Natural killer cell (primary cell): ENCODE data around the gene NRIP1. TPM values are rescaled to one million over a fixed set of nuclear protein-coding genes. Genes with fewer than 3 reads are reported as not detected.

Source experiments
- ATAC-seq, 3 donors: fragments of 150-1000 bp in 2 of 3; fragments of 200-7000 bp in 1 of 3; cut with Tn5 transposase; 1 replicate in 1 of 3; 2 replicates in 2 of 3; pipeline ENCODE4 v1.10.0; 2021; ENCODE audit warnings: mild to moderate bottlenecking in 2 of 3, moderate library complexity in 2 of 3
- DNase-seq, 2 donors: peaks; one replicate each; pipeline versions ENCODE4 v3.0.0 to v3.0.0-alpha.2; 2013 to 2021; ENCODE audit warnings: mixed read lengths in 1 of 2
- H3K27ac ChIP-seq: one replicate; pipeline ENCODE4 v1.5.1; 2013; ENCODE audit warnings: mild to moderate bottlenecking, low read length
- H3K27me3 ChIP-seq: one replicate; pipeline ENCODE4 v1.6.1; 2013; ENCODE audit warnings: low read length; ENCODE audit not compliant: control insufficient read depth, insufficient read depth
- H3K36me3 ChIP-seq: one replicate; pipeline ENCODE4 v1.6.1; 2013; ENCODE audit warnings: low read length; ENCODE audit not compliant: control insufficient read depth, insufficient read depth
- H3K4me1 ChIP-seq: one replicate; pipeline ENCODE4 v1.6.1; 2013; ENCODE audit warnings: low read length; ENCODE audit not compliant: control insufficient read depth, insufficient read depth
- H3K4me3 ChIP-seq: one replicate; pipeline ENCODE4 v1.5.1; 2013; ENCODE audit warnings: low read length
- H3K9me3 ChIP-seq: one replicate; pipeline ENCODE4 v1.6.1; 2013; ENCODE audit warnings: low read length; ENCODE audit not compliant: control insufficient read depth, insufficient read depth
- H3K27ac Mint-ChIP-seq, 2 donors: one replicate each; pipeline ENCODE4 v1.8.0; 2022; ENCODE audit warnings: mild to moderate bottlenecking in 2 of 2, mixed read lengths in 2 of 2, moderate library complexity in 1 of 2
- H3K27me3 Mint-ChIP-seq, 2 donors: one replicate each; pipeline ENCODE4 v1.8.0; 2022; ENCODE audit warnings: low read depth in 2 of 2, mixed read lengths in 2 of 2
- H3K36me3 Mint-ChIP-seq: one replicate; pipeline ENCODE4 v1.8.0; 2022; ENCODE audit warnings: mixed read lengths
- H3K4me1 Mint-ChIP-seq, 2 donors: one replicate each; pipeline ENCODE4 v1.8.0; 2022; ENCODE audit warnings: mixed read lengths in 2 of 2
- H3K4me3 Mint-ChIP-seq: one replicate; pipeline ENCODE4 v1.8.0; 2022; ENCODE audit warnings: mild to moderate bottlenecking, moderate library complexity, mixed read lengths
- H3K9me3 Mint-ChIP-seq, 2 donors: one replicate each; pipeline ENCODE4 v1.8.0; 2022; ENCODE audit warnings: mixed read lengths in 2 of 2
- CTCF ChIP-seq: fragments of 200-600 bp; IDR thresholded peaks from one replicate; pipeline ENCODE4 v1.8.0; 2022; ENCODE audit warnings: antibody characterized with exemption
- WGBS: methylation state at CpG from one replicate; pipeline ENCODE4 v1.1.7; 2013; ENCODE audit warnings: missing lambda C conversion rate; ENCODE audit not compliant: insufficient coverage; 5-methylcytosine and 5-hydroxymethylcytosine counted together
- intact Hi-C: fragments of 100-400 bp; cut with micrococcal nuclease; formaldehyde crosslinking; loops from one replicate; pipeline ENCODE4 v1.14.2; 2022
- total RNA-seq, 4 donors: library from RNA; stranded (reverse); fragments of 120-200 nt in 1 of 4; gene quantifications; one replicate each; pipeline versions ENCODE4 v1.2.3 to v1.2.4, GENCODE V29; 2013 to 2022

The NRIP1 gene
- total RNA-seq, 3 donors from 2014 or later (not counting 1 experiment from before 2014, with no cell fraction given), result 42.4 to 46.8 (median 42.6) TPM

- H3K27me3 ChIP-seq, result no peaks in the 10 kb centered on the region
- no peaks in the 10 kb centered on the region for H3K27me3 Mint-ChIP-seq
- 93% methylated on average over 4 of the region's 4 CpGs for WGBS
- no peaks in the 10 kb centered on the region for H3K9me3 ChIP-seq
- no peak for TF ChIP-seq CTCF
- no peak overlapping the region for H3K4me3 ChIP-seq
- H3K4me1 ChIP-seq, result no peaks in the 10 kb centered on the region
- no peak for ATAC-seq
- H3K4me3 Mint-ChIP-seq, result no peak overlapping the region
- H3K36me3 ChIP-seq, result no peaks in the 10 kb centered on the region
- no peaks in the 10 kb centered on the region for H3K4me1 Mint-ChIP-seq
- intact Hi-C loops, result no loop called here
- H3K36me3 Mint-ChIP-seq, result no peaks in the 10 kb centered on the region
- peaks cover 2 to 4% of the 10 kb centered on the region in 2 donors for H3K9me3 Mint-ChIP-seq
- no peak overlapping the region for H3K27ac Mint-ChIP-seq
- no peak overlapping the region for H3K27ac ChIP-seq
- DNase-seq, result no peak
These were observed 115.2 kb downstream of the NRIP1 start for GRCh38 chr21:14949603-14950002.

- Mint-ChIP-seq H3K36me3 (no peaks in the 10 kb centered on the region), H3K4me3 (no peak overlapping the region), H3K27ac (no peak overlapping the region), H3K4me1 (no peaks in the 10 kb centered on the region), H3K9me3 (peaks cover 2 to 4% of the 10 kb centered on the region in 2 donors), H3K27me3 (no peaks in the 10 kb centered on the region)
- TF ChIP-seq CTCF, result no peak
- Histone ChIP-seq H3K4me1 (no peaks in the 10 kb centered on the region), H3K36me3 (no peaks in the 10 kb centered on the region), H3K4me3 (no peak overlapping the region), H3K9me3 (no peaks in the 10 kb centered on the region), H3K27ac (no peak overlapping the region), H3K27me3 (no peaks in the 10 kb centered on the region)
- WGBS, result 92% methylated on average over 5 of the region's 5 CpGs
- ATAC-seq, result no peak
- DNase-seq, result no peak
- intact Hi-C loops, result no loop called here
These were observed 117.1 kb downstream of the NRIP1 start for GRCh38 chr21:14947613-14948160.

GRCh38 chr21:14945176-14945575, 119.6 kb downstream of the NRIP1 start:
- Histone ChIP-seq H3K27me3 (no peaks in the 10 kb centered on the region), H3K27ac (no peak overlapping the region), H3K4me1 (no peaks in the 10 kb centered on the region), H3K9me3 (no peaks in the 10 kb centered on the region), H3K36me3 (no peaks in the 10 kb centered on the region), H3K4me3 (no peak overlapping the region)
- ATAC-seq, result no peak
- no peak overlapping the region for H3K27ac Mint-ChIP-seq
- 85% methylated on average over 3 of the region's 3 CpGs for WGBS
- H3K36me3 Mint-ChIP-seq, result no peaks in the 10 kb centered on the region
- peaks cover 2 to 4% of the 10 kb centered on the region in 2 donors for H3K9me3 Mint-ChIP-seq
- TF ChIP-seq CTCF, result no peak
- H3K27me3 Mint-ChIP-seq, result no peaks in the 10 kb centered on the region
- intact Hi-C loops, result no loop called here
- no peak for DNase-seq
- H3K4me3 Mint-ChIP-seq, result no peak overlapping the region
- no peaks in the 10 kb centered on the region for H3K4me1 Mint-ChIP-seq

GRCh38 chr21:14943616-14944015, 121.2 kb downstream of the NRIP1 start:
- Mint-ChIP-seq H3K27ac (no peak overlapping the region), H3K9me3 (peaks cover 0 to 2% of the 10 kb centered on the region in 2 donors), H3K36me3 (no peaks in the 10 kb centered on the region), H3K27me3 (no peaks in the 10 kb centered on the region), H3K4me3 (no peak overlapping the region), H3K4me1 (no peaks in the 10 kb centered on the region)
- no peaks in the 10 kb centered on the region for H3K4me1 ChIP-seq
- no peak for DNase-seq
- no peaks in the 10 kb centered on the region for H3K27me3 ChIP-seq
- 100% methylated on average over 2 of the region's 3 CpGs for WGBS
- ATAC-seq, result no peak
- TF ChIP-seq CTCF, result no peak
- no peaks in the 10 kb centered on the region for H3K36me3 ChIP-seq
- H3K9me3 ChIP-seq, result no peaks in the 10 kb centered on the region
- H3K27ac ChIP-seq, result no peak overlapping the region
- intact Hi-C loops, result no loop called here
- H3K4me3 ChIP-seq, result no peak overlapping the region
